ENCODE data around the gene LMBRD2.

GRCh38 chr5:36096486-36096885 lies 55.2 kb downstream of the LMBRD2 start:
- TF ChIP-seq, protein P1, sequence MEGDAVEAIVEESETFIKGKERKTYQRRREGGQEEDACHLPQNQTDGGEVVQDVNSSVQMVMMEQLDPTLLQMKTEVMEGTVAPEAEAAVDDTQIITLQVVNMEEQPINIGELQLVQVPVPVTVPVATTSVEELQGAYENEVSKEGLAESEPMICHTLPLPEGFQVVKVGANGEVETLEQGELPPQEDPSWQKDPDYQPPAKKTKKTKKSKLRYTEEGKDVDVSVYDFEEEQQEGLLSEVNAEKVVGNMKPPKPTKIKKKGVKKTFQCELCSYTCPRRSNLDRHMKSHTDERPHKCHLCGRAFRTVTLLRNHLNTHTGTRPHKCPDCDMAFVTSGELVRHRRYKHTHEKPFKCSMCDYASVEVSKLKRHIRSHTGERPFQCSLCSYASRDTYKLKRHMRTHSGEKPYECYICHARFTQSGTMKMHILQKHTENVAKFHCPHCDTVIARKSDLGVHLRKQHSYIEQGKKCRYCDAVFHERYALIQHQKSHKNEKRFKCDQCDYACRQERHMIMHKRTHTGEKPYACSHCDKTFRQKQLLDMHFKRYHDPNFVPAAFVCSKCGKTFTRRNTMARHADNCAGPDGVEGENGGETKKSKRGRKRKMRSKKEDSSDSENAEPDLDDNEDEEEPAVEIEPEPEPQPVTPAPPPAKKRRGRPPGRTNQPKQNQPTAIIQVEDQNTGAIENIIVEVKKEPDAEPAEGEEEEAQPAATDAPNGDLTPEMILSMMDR (IDR thresholded peaks at IDR 0.05): no peak
- TF ChIP-seq POLR2A (IDR thresholded peaks at IDR 0.05) (no peak), POLR2AphosphoS5 (IDR thresholded peaks at IDR 0.05) (no peak)
